OCI-LY3 (cell line): ENCODE measurements around the gene GALNT14.

Experiments used
- H2AFZ ChIP-seq: fragments of 200-600, 300-600 bp; shearing (Covaris generic); 2 replicates; pipeline ENCODE4 v1.6.0; 2014; ENCODE audit warnings: antibody characterized with exemption, low read depth, low read length
- H3K27ac ChIP-seq: fragments of 200-600, 300-600 bp; sonication (generic); 2 replicates; pipeline ENCODE4 v1.5.1; 2014; ENCODE audit warnings: mild to moderate bottlenecking, low read length, moderate library complexity, mixed read lengths
- H3K27me3 ChIP-seq: fragments of 200-600, 300-600 bp; sonication (generic); 2 replicates; pipeline ENCODE4 v1.6.1; 2014; ENCODE audit warnings: low read depth, low read length, mixed read lengths
- H3K36me3 ChIP-seq: fragments of 200-600, 300-600 bp; sonication (generic); replicated peaks from 2 replicates; pipeline ENCODE3; 2014; ENCODE audit warnings: low read depth, low read length, mixed read lengths
- H3K4me1 ChIP-seq: fragments of 300-600, 200-600 bp; sonication (generic); 2 replicates; pipeline ENCODE4 v1.6.1; 2014; ENCODE audit warnings: low read length, mixed read lengths
- H3K4me2 ChIP-seq: fragments of 200-600, 300-600 bp; sonication (generic); 2 replicates; pipeline ENCODE4 v1.6.1; 2014; ENCODE audit warnings: low read length, mixed read lengths
- H3K4me3 ChIP-seq: fragments of 300-600, 200-600 bp; sonication (generic); 2 replicates; pipeline ENCODE4 v1.5.1; 2014; ENCODE audit warnings: antibody characterized with exemption, mild to moderate bottlenecking, low read length, moderate library complexity
- H3K79me2 ChIP-seq: fragments of 300-600, 200-600 bp; shearing (Covaris generic); 2 replicates; pipeline ENCODE4 v1.6.1; 2014; ENCODE audit warnings: mild to moderate bottlenecking, low read length, mixed read lengths
- H3K9ac ChIP-seq: fragments of 300-600, 200-600 bp; shearing (Covaris generic); 2 replicates; pipeline ENCODE4 v1.6.0; 2014; ENCODE audit warnings: mild to moderate bottlenecking, low read length, moderate library complexity
- H3K9me3 ChIP-seq: fragments of 200-600, 300-600 bp; shearing (Covaris generic); 2 replicates; pipeline ENCODE4 v1.6.1; 2014; ENCODE audit warnings: low read length, mixed read lengths; ENCODE audit not compliant: insufficient read depth
- H4K20me1 ChIP-seq: fragments of 200-600, 300-600 bp; sonication (generic); 2 replicates; pipeline ENCODE4 v1.6.1; 2016; ENCODE audit warnings: low read length, mixed read lengths; ENCODE audit not compliant: insufficient read depth
- CTCF ChIP-seq: fragments of 200-600, 300-600 bp; sonication (generic); IDR thresholded peaks from 2 replicates; pipeline ENCODE4 v1.5.1; 2014; ENCODE audit warnings: antibody characterized with exemption, low read length, low read depth
- EZH2phosphoT487 ChIP-seq: fragments of 200-600 bp; shearing (Covaris generic); IDR thresholded peaks from 2 replicates; pipeline ENCODE4 v1.6.1; 2018; ENCODE audit warnings: antibody characterized with exemption, mixed run types, low read depth

The GALNT14 gene

GRCh38 chr2:31060397-31060796, 77.8 kb downstream of the GALNT14 start:
- no peak overlapping the region for H2AFZ ChIP-seq
- H3K9me3 ChIP-seq = no peaks in the 10 kb centered on the region
- H3K27me3 ChIP-seq = no peaks in the 10 kb centered on the region
- peaks cover 6% of the 10 kb centered on the region for H3K4me1 ChIP-seq
- H3K4me2 ChIP-seq = no peak overlapping the region
- TF ChIP-seq CTCF (no peak), EZH2phosphoT487 (no peak)
- H3K79me2 ChIP-seq = peaks cover 67% of the 10 kb centered on the region
- no peak overlapping the region for H3K27ac ChIP-seq
- H3K36me3 ChIP-seq = peaks cover 19% of the 10 kb centered on the region
- no peak overlapping the region for H3K9ac ChIP-seq
- no peak overlapping the region for H3K4me3 ChIP-seq
- peaks cover 63% of the 10 kb centered on the region for H4K20me1 ChIP-seq

GRCh38 chr2:31058096-31059035, 79.9 kb downstream of the GALNT14 start:
- H3K9ac ChIP-seq = no peak overlapping the region
- H3K4me3 ChIP-seq = no peak overlapping the region
- H4K20me1 ChIP-seq = peaks cover 76% of the 10 kb centered on the region
- no peaks in the 10 kb centered on the region for H3K27me3 ChIP-seq
- H3K9me3 ChIP-seq = no peaks in the 10 kb centered on the region
- TF ChIP-seq CTCF (no peak), EZH2phosphoT487 (no peak)
- H3K4me1 ChIP-seq = peaks cover 6% of the 10 kb centered on the region
- no peak overlapping the region for H2AFZ ChIP-seq
- peaks cover 3% of the 10 kb centered on the region for H3K36me3 ChIP-seq
- peaks cover 83% of the 10 kb centered on the region for H3K79me2 ChIP-seq
- H3K4me2 ChIP-seq = no peak overlapping the region
- no peak overlapping the region for H3K27ac ChIP-seq

- Histone ChIP-seq H3K9ac (no peak overlapping the region), H3K27me3 (no peaks in the 10 kb centered on the region), H4K20me1 (peaks cover 82% of the 10 kb centered on the region), H3K79me2 (peaks cover 90% of the 10 kb centered on the region), H3K27ac (no peak overlapping the region), H3K9me3 (no peaks in the 10 kb centered on the region), H3K4me2 (no peak overlapping the region), H3K36me3 (peaks cover 3% of the 10 kb centered on the region), H2AFZ (no peak overlapping the region), H3K4me3 (no peak overlapping the region), H3K4me1 (peaks cover 6% of the 10 kb centered on the region)
- TF ChIP-seq CTCF = no peak
- TF ChIP-seq EZH2phosphoT487 = no peak
Measured at GRCh38 chr2:31057691-31058090, 80.5 kb downstream of the GALNT14 start.

- Histone ChIP-seq H3K9ac (no peak overlapping the region), H3K4me3 (no peak overlapping the region), H4K20me1 (peaks cover 93% of the 10 kb centered on the region), H2AFZ (no peak overlapping the region), H3K27me3 (no peaks in the 10 kb centered on the region), H3K4me1 (peaks cover 6% of the 10 kb centered on the region), H3K36me3 (peaks cover 3% of the 10 kb centered on the region), H3K9me3 (no peaks in the 10 kb centered on the region), H3K27ac (no peak overlapping the region), H3K4me2 (no peak overlapping the region), H3K79me2 (peaks cover 97% of the 10 kb centered on the region)
- TF ChIP-seq EZH2phosphoT487 = no peak
- no peak for TF ChIP-seq CTCF
Measured at GRCh38 chr2:31055938-31056337, 82.3 kb downstream of the GALNT14 start.
